Astrocyte (in vitro differentiated cells and primary cell): ENCODE measurements around the gene MRPL12.

Source experiments
- CTCF ChIP-seq: IDR thresholded peaks from 2 replicates; pipeline ENCODE4 v1.5.1; 2011; ENCODE audit warnings: low read depth, mild to moderate bottlenecking, inconsistent platforms, low read length, moderate library complexity; ENCODE audit not compliant: insufficient read depth
- EZH2 ChIP-seq: IDR thresholded peaks from 2 replicates; pipeline ENCODE4 v1.6.1; 2012; ENCODE audit warnings: mild to moderate bottlenecking, low read length, inconsistent platforms; ENCODE audit not compliant: insufficient read depth

- TF ChIP-seq CTCF: no peak
- TF ChIP-seq EZH2: no peak
These were observed 13.5 kb downstream of the MRPL12 start for GRCh38 chr17:81716674-81716996.
